Fibroblast of skin of scalp (primary cell): Measurements from ENCODE around the gene PATJ.
"Not testable (repeated sequence)": the region's sequence is repeated elsewhere in the genome, so short reads cannot be mapped to it uniquely, and the experiment has no call there.

Experiments
- DNase-seq: peaks from one replicate; pipeline ENCODE4 v3.0.0-alpha.2; 2013

PATJ gene

DNA sequence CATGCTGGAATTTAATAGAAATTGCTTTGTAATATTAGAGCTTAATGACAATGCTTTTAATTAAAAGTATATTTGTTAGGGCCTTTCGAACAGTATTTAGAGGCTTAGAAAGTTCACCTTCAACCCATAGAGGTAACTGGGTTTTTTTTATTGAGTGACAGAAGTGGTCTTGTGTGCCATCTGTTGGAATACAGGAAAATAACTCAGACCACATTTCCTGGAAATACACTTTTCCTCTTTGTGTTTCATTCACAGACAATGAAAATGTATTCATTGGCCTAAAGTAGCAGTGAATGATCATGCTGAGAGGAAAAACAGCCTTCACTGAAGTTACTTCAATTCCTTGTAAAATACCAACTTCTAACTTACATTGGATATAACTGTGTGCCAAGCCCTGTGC is 368.8 kb downstream of the PATJ start:
- DNase-seq, result no peak

DNA sequence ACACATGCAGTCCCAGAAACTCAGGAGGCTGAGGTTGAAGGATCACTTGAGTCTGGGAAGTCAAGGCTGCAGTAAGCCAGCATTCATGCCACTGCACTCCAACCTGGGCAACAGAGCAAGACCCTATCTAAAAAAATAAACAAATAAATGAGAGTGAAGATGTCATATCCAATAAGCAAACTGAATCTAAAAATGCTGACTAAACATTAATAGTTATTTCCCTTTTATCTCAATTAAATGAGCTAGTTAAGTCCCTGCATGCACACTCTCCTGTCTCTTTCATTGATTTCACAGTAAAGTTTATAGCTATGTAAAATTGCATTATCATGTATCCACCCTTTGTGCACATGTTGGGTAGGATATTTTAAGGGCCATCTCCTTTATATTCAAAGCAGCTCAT is 371.2 kb downstream of the PATJ start:
- DNase-seq, result no peak

GRCh38 chr1:62117018-62117750 is 374.9 kb downstream of the PATJ start:
- DNase-seq, result no peak

DNA sequence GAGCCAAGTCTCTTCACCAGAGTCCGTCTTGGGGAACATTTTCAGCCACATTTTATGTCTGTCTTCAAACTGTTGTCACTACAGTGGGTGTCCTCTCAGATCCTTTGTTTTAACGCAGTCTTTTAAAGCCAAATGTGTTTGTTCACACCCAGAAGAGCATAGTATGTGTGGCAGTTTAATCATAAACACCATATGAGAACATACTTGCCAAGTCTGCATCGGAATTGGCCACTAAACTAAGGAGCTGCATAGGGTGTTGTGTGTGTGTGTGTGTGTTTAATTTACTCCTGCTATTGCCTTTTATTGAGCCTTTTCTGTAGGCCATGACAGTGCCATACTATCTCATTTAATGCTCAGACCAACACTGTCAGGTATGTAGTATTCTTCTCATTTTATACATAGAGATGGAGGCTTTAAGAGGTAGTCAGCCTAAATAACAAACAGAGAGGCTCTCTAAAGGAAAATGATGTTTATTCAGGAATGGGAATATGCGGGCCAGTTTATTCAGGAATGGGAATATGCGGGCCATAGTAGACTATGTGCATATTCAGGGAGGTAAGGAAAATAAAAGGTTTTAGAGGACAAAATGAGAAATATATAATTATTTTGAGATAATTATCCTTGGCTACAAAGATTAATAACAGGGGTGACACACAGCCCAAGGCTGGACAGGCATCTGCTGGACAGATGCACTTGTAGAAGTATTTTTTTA is 384.5 kb downstream of the PATJ start:
- no peak for DNase-seq

DNA sequence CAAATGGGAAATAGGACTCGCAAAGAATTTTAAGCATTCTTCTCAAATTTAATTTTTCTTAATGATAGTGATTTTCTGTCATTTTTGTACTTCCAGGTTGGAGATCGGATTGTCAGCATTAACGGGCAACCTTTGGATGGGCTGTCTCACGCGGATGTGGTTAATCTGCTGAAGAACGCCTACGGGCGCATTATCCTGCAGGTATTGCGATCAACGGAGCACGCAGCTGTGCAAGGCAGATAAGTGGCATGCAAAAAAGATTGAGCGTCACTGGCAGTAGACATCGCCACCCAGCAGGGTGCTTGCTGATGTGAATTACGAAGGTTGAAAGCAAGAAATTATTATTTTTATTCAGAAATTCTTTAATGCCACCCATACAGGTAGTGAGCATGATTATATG is 386.5 kb downstream of the PATJ start:
- no peak for DNase-seq

- peak; percentile 65 for DNase-seq
Measured at GRCh38 chr1:62131093-62131725, 388.9 kb downstream of the PATJ start.

GRCh38 chr1:62138029-62138428 is 395.7 kb downstream of the PATJ start:
- DNase-seq, result no peak

DNA sequence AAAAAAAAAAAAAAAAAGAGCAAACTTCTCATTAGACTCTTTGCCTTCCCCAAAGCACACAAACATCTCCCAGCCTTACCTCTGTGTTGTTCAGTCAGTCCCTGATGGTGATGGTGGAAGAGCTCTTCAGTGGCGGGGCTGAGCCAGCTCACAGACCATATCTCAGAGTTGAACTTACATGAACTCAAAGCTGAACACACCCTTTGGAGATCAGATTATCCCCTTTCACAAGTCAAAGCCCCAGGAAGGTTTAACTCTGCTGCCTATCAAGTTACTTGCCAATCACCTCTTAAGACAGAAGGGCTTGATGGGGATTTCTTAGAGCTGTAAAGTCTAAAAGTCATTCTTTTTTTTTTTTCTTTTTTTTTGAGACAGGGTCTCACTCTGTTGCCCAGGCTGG is 397.1 kb downstream of the PATJ start:
- DNase-seq, result no peak

DNA sequence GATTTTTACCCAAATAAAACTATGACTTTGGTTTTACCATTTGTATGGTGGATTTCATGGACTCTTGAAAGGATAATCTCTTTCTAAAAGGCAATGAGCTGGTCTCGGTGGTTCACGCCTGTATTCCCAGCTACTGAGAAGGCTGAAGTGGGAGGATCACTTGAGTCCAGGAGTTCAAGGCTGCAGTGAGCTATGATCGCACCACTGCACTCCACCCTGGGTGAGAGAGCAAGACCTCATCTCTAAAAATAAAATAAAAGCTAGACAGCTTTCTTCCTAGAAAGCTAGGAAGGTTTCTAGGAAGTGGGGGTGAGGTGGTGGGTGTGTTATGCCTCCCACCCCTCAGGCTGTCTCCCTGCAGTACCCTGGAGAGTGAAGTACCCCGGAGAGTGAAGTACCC is 398.4 kb downstream of the PATJ start:
- no peak for DNase-seq

- DNase-seq, result peak; percentile 38
Measured at GRCh38 chr1:62142496-62142895, 400.2 kb downstream of the PATJ start.

DNA sequence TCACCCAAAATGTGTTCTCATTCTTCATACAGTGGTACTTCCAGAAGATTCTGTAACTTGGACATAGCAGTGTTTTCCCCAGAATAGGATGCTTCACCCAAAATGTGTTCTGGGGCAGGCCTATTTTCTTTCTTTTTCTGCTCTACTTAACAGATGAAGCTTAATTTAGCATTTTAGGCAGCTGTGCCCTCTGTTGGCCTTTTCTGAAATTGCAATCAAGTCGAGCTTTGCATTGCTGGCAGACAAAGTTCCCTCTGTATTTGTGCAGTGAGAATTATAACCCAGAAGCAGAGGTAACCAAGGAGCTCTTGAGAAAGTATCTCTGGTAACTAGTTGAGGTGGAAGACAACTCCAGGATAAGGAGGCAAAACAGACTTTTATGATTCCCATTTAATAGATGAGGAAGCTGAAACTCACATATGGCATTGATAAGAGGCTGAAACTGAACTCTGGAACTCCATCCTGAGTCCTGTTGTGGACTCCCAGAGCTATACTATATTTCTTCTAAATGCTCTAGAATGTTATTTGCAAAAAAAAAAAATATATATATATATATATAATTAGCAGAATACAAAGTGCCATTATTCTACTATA is 402.1 kb downstream of the PATJ start:
- peak; percentile 50 for DNase-seq

GRCh38 chr1:62159940-62160348 is 417.7 kb downstream of the PATJ start:
- DNase-seq, result no peak

- no peak for DNase-seq
Measured at GRCh38 chr1:62161711-62162110, 419.4 kb downstream of the PATJ start.

GRCh38 chr1:62170380-62170779 is 428.1 kb downstream of the PATJ start:
- not testable (repeated sequence) for DNase-seq

- DNase-seq, result peak; percentile 48
Measured at GRCh38 chr1:62175568-62176179, 433.4 kb downstream of the PATJ start.

- no peak for DNase-seq
Measured at GRCh38 chr1:62176597-62177312, 434.5 kb downstream of the PATJ start.

DNA sequence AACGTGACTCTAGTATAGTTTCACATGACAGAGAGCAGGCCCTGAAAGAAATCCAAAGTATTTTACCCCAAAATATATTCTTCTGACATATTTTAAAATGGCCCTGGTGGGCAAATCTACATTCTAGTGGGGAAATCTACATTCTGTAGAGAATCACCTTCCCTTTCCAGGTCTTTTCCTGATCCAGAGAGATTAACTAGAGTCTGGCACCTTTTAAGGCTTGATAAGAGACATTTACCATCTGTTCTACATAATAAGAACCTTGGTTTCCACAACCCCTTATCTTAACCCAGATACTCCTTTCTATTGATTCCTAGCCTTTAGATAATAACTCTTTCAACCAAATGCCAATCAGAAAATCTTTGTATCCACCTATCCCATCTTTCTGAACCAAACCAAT is 435.3 kb downstream of the PATJ start:
- DNase-seq, result no peak

GRCh38 chr1:62178372-62178771 is 436.1 kb downstream of the PATJ start:
- no peak for DNase-seq

DNA sequence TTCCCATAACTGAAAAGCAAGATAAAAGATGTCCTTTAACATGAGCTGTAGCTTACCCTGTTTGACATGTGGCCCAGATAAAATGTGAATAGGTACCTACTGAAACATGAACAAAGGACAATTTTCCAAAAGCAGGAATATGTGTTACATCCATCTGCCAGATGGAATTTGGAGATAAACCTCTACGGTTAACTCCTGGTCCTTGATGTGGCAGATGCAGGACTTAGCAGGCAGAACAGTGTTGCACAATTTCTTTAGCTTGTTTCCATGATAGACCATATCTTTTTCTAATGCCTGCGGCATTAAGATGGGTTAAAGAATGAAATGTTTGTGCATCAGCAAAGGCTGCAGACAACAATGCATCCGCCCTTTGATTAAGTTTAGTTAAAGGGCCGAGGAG is 437.8 kb downstream of the PATJ start:
- not testable (repeated sequence) for DNase-seq

DNA sequence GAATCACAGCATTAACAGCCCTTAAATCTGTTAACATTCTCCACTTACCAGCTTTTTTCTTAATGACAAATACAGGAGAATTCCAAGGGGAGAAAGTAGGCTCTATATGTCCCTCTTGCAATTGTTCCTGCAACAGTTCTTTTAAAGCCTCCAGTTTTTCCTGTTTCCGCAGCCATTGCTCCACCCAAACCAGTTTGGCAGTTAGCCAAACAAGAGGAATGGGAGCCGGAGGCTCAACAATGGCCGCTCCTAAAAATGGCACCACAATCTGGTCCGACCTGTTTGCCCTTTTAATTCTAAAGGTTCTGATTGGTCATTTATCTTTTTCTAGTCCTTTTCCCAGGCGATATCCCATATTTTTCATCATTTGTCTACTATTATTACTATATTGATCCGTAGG is 438.4 kb downstream of the PATJ start:
- DNase-seq, result no peak

DNA sequence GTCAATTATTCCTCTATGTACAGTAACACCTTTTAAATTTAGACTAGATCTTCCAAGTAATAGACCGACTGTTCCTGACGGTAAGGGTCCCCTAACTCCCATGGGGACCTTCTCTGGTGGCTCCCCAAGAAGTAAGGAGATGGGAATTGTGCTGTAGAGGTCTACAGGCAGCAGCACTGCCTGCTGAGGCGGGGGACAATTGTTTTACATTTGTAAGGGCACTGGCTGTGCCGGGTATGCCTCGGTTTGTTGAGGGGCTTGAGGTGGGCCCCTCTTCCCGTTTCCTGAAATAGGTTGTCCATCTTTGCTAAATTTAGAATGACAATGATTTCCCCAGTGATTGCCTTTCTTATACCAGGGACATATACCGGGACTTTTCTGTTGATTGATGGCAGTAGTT is 439.3 kb downstream of the PATJ start:
- no peak for DNase-seq

DNA sequence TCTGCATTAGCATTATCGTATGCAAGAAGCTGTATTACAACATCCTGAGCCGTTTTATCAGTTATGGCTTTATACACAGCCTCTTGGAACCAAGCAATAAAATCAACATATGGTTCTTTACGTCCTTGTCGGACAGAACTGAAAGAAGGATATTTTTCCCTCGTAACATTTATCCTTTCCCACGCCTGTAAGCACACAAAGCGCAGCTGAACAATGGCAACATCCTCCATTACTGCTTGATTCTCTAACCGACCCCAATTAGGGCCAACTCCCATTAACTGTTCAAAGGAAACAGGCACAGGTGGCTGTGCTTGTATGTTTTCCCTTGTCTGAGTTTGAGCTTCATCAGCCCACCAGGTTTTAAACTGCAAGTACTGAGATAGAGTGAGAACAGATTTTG is 439.9 kb downstream of the PATJ start:
- not testable (repeated sequence) for DNase-seq
